ENCODE results near the gene ADGRB3. TPM values are rescaled to one million over a fixed set of nuclear protein-coding genes. Genes with fewer than 3 reads are reported as not detected.
"Not testable (repeated sequence)": the region's sequence is repeated elsewhere in the genome, so short reads cannot be mapped to it uniquely, and the experiment has no call there.

Gene ADGRB3
- polyA plus RNA-seq, 3 donors, result 2.8 to 3.5 (median 3.2) TPM

GRCh38 chr6:68790128-68790527 is 155.0 kb downstream of the ADGRB3 start:
- DNase-seq, result not testable (repeated sequence)

- DNase-seq, result not testable (repeated sequence)
Measured at GRCh38 chr6:68814976-68815375, 179.9 kb downstream of the ADGRB3 start.

DNA sequence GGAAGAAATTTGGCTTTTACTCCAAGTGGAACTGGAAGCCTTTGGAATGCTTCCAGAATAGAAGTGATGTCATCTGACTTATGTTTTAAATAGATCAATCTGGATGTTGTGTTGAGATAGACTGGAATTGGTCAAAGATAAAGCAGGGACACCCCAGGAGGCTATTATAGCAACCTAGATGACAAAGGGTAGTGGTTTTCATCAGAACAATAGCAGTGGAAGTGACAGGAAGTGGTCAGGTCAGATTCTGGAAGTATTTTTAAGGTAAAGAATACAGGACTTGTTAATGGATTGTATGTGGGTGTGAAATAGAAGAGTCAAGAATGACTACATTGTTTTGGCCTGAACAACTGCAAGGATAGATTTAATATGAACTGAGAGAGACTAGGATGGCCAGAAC is 191.4 kb downstream of the ADGRB3 start:
- DNase-seq, result no peak

DNA sequence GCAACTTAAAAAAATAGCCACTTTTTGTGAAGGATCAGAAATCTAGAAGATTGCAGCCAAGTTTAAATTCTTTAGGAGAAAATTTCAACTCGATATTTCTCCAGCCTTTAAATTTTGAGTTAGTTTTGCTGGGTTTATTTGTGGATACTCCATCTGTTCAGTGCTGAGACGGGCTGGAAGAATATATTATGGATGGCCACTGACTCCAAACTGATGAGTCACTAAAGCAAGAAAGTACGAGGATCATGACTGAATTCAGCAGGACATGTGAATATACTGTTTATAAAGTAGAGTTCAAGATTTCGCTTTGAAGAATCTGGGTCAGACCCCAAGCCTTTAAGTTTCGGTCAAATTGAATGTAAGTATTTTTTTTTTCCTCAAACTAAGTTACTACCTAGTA is 199.5 kb downstream of the ADGRB3 start:
- DNase-seq, result no peak

DNA sequence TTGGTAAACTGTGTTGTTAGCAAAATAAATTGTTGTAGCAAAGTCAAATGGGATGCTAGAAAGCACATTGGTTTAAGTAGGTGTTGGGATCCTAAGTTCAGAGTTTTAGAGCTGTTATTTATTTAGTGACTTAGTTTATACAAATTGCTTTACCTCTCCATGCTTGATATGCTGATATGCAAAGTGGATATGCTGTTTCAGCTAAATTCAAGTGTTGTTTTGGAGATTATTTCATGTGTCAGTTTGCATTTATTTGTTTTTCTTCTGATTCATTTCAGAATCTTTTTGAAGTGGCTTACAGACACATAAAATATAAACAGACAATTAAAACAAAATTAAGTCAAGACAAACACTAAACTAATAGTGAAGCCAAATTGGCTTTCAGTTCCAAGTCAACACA is 203.5 kb downstream of the ADGRB3 start:
- no peak for DNase-seq

- DNase-seq, result no peak
Measured at GRCh38 chr6:68852791-68853190, 217.7 kb downstream of the ADGRB3 start.

GRCh38 chr6:68859233-68859632 is 224.2 kb downstream of the ADGRB3 start:
- DNase-seq, result no peak

DNA sequence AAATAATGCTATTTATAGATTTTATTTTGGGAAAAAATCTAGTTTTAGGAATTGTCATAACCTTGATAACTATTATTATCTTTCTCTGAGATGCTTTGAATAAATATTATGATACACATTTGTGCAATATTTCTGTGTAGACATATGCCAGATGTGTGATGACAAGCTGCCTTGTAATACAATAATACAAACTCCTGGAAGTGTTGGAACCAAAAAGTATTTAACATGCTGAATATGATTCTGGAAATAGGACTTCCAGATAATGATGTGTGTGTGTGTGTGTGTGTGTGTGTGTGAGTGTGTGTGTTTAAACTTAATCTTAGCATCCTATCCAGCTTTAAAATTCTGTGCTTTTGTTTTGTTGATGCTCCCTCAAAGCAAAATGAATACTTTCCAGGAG is 233.6 kb downstream of the ADGRB3 start:
- no peak for DNase-seq

DNA sequence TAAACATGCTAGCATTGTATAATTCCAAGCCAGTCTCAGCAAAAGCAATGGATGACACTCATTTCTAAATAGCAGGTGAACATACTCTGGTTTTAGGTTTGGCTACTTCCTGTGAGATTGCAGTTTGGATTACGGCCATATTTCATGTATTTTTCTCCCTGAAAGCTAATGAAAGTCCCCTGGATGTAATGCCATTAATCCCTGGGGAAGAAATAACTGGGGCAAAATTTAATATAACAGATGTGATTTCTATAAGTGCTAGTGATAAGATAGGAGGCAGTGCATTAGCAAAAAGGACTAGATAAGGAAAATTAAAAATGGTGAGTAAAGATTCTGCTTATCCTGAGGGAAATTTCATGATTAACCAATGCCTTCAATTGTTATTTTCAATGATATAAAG is 238.2 kb downstream of the ADGRB3 start:
- DNase-seq, result no peak

- no peak for DNase-seq
Measured at GRCh38 chr6:68874747-68875146, 239.7 kb downstream of the ADGRB3 start.

- no peak for DNase-seq
Measured at GRCh38 chr6:68875403-68875802, 240.3 kb downstream of the ADGRB3 start.

- DNase-seq, result no peak
Measured at GRCh38 chr6:68876792-68877493, 241.9 kb downstream of the ADGRB3 start.

DNA sequence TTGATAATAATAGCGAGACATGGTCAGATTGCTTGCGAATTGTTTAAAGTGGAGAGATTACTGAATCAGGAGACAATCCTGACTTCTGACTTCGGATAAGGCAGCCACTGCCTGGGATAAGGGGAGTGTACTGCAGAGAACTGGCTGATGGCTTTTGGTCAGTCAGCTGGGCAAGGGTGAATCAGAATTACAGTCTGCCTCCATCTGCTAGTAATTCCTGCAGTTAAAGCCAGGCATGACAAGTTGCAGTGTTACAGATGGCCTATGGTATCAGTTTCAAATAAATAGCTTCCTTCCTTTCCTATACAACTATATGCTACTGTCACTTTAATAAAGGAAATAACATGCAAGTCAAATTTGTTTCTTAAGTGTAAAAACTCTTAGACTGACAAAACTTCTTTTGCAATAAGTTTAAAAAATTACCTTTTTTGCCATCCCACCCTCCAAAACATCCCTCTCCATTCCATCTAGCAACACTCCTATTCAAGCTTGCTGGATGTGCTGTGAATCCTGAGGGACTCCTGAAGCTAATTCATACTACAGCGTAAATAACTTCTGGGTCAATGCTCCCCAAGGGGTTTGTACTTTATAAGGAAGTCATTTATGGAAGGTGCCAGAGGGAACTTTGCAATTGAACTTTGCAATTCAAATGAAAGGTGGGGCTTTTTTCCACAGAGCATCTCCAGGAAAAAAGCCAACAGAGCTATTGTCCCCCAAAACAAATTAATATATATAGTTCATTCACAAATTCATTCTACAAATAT is 245.2 kb downstream of the ADGRB3 start:
- DNase-seq, result no peak

GRCh38 chr6:68883325-68883724 is 248.2 kb downstream of the ADGRB3 start:
- not testable (repeated sequence) for DNase-seq

DNA sequence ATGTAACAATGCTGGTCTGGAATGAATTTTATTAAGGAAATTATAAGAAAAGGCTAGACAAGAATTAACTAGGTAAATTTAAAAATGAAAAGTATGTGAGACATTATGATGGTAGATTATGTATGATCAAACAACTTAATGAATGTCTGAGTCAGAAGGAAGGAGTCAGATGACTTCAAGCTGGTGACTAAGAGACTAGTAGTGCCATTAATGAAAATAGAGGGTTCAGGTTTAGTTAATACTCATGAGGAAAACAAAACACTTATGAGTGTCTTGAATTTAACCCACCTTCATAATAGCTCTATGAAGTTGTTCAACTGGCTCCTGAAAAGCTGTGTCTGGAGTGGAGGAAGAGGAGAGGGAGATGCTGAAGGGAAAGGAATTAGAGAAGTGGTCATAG is 256.3 kb downstream of the ADGRB3 start:
- no peak for DNase-seq

DNA sequence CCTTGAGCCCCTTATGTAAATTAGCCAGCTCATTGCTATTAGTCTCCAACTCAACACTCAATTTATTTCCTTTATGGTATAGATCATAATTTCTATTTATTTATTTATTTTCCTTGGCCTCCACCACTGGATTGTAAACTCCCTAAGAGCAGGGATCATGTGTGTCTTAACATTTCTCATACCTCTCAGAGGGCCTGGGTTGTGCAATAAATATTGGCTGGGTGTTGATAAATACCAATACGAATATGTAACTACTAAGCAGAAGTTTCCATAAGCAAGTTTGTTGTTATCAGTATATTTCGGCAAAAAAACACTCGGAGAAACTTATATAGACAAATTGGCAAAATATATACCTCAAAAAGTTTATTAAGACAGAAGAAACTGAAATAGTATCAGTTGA is 257.4 kb downstream of the ADGRB3 start:
- DNase-seq, result no peak

GRCh38 chr6:68895929-68896328 is 260.8 kb downstream of the ADGRB3 start:
- DNase-seq, result no peak

GRCh38 chr6:68901044-68901443 is 266.0 kb downstream of the ADGRB3 start:
- DNase-seq, result no peak

- no peak for DNase-seq
Measured at GRCh38 chr6:68911334-68911733, 276.3 kb downstream of the ADGRB3 start.

DNA sequence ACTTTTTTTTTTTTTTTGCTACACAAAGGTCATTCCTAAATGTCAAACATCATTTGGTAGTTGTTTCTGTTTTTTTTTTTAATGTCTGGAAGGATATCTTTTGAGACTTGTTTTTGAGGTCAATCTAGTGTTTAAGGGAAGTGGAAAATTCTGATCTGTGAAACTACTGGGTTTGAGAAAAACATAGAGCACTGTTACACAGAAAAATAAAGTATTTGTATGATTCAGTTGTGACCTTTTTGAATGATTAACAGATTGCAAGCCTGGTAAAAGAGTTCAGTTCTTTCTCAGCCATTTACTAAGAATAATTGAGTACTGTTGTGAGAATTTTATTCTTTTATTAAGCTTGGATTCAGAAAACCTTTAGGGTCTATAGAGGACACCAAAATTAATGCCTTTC is 276.7 kb downstream of the ADGRB3 start:
- no peak for DNase-seq

- DNase-seq, result not testable (repeated sequence)
Measured at GRCh38 chr6:68912805-68913204, 277.7 kb downstream of the ADGRB3 start.

DNA sequence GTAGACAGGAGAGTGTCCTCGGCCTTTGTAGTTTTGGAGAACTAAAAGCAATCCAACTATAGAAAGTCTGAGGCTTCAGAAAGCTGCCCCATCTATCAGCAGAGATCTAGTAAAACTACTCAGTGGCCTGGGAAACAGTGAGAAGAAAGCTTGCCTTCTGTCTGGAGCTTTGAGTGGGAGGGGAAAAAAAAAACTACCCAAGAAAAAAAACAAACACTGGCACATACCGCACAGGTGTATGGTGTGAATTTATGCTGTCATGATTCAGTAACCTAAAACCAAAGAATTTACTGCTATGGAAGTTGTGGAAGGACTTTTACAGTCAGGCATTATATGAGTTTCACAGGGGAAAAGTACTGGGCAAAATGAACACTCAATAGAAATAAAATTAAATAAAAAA is 280.5 kb downstream of the ADGRB3 start:
- peak; percentile 50 for DNase-seq

GRCh38 chr6:68919537-68919936 is 284.5 kb downstream of the ADGRB3 start:
- DNase-seq, result no peak

GRCh38 chr6:68941345-68941744 is 306.3 kb downstream of the ADGRB3 start:
- DNase-seq, result no peak
